SW480 (cell line): ENCODE results near the gene MBL2.

Experiments used
- DNase-seq: peaks from one replicate; pipeline ENCODE4 v3.0.0-alpha.2; 2016; ENCODE audit warnings: low spot score

The MBL2 gene

DNA sequence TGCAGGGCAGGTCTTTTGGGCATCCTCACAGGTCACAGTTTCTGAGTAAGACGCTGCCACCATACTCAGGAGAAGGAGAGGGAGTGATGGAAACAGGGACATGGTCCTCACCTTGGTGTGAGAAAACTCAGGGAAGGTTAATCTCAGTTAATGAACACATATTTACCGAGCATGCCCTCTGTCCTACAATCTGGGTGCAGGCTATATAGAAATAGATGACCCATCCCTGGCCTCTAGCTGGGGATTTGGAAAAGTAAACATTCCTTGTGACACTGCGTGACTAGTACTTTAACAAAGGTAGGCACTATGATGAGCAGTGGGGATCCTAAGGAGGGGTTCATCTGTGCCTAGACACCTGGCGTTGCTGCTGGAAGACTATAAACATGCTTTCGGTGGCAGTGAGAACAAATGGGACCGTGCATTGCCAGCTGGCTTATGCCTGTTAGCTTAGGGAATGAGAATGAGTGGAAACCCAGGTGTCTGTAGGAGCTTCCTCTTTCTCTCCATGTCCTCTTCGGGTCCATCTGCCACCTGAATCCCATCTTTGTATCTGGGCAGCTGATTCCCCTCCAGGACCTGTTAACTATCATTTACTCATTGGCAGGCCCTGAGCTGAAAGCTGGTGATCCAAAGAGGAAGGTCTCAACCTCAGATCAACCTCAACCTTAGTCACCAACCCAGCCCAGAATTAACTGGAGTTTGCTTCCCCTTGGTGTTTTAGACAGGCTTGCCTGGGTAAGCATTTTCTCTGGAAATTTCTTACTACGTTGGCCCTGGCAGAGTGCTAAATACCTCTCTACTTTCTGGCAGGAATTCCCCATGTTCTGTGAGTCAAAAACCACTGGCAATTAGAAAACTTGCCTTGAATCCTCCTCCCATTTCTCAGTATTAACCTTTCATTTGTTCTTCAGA, 794 bp downstream of the MBL2 start:
- DNase-seq = no peak

DNA sequence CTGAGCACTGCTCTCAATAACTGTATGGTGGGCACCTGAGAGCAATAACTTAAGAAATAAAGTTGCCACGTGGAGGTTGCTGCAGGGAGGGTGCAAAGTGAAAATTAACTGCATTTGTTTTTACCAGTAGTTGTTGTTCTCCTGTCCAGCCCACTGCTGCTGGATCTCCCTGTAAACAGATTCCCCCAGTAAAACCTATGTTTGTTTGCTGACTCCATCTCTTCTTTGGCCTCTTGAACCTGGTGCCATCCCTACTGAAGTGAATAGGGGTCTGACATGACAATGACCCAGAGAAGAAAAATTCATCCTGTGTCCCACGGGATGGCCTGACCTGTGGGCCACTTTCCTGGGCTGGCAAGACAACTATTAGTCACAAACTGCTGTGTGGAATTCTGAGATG, 1.7 kb downstream of the MBL2 start:
- no peak for DNase-seq

DNA sequence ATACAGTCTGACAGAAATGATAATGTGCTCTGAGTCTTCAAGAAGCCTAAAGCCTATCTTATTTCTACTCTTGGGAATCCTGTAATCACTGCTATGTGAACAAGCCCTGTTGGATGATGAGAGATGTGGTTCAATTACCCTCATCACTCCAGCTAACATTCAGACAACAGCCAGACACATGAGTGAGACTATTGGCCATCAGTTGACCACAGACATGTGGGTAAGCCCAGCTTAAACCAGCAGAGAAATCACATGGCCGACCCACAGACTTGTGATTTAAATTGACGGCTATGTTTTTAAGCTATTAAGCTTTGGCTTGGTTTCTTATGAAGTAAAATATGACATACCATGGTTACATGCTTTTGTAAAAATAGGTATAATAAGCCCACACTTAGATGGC, 2.6 kb downstream of the MBL2 start:
- no peak for DNase-seq

DNA sequence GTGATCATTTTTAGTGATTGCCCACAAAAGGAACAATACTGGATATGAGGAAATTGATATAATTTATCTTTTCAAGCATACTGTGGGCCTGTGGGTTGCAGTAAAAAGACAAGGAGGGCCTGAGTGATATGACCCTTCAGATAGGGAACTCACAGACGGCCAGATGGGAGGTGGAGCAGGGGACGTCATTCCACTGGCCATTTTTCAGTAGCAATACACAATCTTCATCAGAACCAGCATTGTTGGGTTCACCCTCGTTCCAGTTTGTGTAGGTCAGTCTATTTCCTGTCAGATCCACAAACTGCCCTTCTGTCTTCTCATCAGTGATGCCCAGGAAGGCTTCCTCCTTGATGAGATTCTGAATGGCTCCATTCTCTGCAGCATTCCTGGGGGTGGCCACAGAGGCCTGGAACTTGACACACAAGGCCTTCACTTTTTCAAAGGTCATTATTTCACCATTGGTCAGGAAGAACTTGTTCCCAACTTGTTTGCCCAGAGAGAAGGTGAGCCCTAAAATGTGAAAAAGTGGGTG, 4.5 kb downstream of the MBL2 start:
- DNase-seq = no peak

DNA sequence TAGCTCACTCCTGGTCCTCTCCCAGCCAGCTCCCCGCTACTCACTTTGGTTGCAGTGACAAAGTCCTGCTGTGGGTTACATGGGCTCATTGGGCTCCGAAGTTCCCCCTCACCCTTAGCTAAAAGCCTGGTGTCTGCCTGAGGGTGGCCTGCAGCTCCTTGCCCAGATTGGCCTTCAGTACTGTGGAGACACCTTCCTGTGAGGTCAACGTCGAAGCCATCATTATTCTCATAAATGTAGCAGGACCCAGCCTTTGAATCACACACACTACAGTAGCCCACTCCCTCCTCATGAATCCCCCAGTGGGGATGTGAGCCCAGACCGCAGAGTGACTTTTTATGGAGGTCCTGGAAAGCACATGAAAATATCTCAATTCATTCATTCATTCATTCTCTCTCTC, 10.5 kb downstream of the MBL2 start:
- DNase-seq = no peak

DNA sequence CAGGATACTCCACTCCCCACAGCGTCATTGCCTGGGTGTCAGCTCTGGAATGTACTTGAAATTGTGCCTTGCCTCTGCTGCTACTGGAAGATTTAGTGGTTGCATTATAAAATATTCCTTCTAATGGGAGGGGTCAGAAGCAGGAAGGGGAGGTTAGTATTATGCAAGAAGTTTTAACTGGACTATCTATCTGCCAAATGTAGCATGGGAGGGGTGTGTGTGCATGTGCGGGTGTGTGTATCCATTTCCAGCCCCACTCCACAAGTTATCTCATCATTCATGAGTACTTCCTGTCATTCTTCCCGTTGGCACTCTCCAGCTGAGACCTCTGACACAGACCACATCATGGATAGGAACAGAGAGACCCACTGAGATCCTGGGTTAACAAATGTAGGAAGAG, 13.4 kb downstream of the MBL2 start:
- no peak for DNase-seq

DNA sequence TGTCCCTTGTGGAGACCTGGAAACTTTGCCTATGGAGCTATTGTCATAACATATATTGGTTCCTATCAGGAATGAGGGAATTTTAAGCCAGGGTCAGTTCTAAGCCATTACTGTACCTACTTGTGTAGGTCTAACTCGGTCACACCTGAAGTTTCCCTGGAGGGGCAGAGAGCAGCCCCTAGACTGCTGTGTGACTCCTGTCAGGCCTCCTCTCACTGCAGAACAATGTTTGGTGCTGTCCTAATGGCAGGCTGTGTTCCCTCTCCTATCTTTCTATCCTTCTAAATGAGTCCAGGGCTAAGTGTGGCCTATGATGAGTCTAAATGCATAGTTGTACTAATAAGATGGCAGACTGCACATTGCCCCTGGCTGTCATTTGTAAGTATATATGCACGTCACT, 14.2 kb downstream of the MBL2 start:
- DNase-seq = no peak

DNA sequence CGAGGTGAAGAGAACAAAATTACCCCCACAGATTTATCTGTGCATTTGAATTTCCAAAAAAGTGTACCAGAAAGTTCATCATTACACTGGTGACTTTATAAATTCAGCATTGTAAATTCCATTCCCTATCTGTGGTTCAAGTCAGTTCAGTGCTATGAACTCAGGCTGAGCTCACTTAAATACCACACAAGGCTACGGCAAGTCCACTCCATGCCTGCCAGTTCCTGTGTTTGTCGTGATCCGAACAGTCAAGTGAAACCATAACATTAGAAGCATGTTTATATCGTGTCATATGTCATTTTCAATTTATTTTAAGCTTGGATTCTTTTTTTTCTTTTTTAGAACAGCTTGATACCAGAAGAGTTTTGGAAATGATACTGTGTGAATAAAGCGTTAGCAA, 14.8 kb downstream of the MBL2 start:
- no peak for DNase-seq

DNA sequence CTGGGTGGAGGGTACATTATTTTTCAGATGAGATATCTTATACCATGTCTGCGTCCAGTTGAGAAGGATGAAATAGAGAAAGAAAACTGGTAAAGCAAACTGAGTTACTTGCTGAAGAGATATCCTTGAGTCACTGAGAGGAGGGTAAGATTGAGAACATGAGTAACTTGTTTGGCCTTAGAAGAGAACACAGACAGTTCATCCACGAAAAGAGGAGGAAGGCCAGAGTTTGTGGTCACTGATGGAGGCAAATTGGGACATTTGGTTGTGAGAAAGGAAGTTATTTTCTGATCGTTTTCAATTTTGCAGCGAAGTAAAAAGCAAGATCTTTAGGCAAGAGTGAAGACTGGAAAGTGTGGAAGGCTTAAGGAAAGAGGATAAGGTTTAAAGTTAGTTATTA, 15.6 kb downstream of the MBL2 start:
- DNase-seq = no peak

DNA sequence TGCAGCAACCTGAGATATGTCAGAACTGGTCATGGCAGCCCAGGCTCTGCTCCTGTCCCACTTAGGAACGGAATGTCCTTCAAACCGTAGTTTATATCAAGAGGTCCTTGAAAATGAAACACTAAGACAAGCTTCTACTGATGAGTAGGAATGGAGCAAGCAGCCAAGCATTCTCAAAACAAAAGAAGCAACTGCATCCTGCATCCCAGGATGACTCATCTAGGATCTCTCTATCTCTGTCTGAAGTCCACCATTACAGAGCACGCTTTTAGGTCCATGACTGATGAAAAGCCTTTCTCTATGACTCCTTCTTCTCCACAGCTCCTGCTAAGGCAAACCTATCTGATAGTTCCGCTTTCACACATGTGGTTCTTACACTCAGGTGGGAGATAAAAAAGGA, 16.3 kb downstream of the MBL2 start:
- DNase-seq = no peak

DNA sequence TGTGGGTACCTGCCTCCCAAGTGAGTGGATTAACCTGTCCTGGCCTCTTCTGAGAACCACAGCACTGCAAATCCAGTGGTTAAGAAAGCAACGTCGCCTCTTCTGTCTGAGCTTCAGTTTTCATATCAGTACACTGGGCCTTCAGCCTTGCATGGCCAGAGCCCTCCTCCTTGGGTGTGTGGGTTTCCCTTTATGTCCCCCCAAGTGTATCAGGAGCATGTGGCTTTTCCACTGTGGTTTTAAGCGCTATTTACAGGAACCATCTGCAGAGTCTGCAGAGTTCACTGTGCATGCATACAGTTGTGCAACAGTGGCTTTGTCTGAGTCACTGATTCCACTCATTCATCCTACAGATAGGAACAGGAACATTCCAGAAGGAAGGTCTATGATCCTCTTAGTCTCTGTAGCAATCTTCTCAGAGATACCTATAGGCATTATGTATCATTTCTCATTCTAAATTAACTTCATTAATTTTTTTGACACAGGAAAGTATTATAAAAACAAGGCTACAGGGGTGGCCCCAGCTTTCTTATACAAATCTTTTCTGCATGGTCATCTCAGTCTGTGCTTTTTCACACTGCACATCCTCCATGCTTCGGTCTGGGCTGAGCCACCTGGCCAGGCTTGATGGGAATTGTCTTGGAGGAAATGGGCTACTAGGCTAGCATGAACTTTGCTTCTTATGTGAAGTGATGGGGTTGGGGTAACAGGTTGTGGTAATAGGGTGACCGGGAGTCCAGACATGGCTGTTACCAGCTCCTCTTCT, 17.1 kb downstream of the MBL2 start:
- DNase-seq = no peak

DNA sequence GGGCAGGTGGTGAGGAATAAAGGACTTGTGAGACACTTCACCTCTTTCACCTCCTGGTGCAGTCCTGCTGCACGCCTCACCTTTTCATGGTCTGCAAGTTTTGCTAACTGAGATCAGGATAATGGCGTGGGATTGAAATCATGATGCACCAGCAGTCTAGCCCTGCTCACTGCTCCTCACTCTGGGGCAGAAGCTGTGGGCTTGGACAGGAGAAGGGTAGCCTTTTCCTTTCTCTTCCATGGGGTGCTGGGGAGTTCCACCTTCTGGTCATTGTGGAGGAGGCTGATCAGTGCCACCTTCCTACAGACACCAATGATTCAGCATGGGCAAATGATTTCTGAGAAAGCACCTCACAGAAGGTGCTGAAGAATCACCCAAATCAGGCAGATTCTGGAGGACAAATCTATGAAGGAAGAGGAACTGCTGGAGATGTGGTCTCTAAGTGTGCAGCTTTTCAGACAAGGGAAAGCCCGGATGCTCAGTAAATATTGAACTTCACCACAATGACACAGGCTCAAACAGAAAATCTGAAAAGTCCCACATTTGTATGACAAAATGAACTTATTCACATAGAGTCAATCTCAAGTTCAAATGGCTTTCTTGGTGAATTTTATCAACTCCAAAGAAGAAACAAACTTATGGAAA, 19.7 kb downstream of the MBL2 start:
- no peak for DNase-seq

DNA sequence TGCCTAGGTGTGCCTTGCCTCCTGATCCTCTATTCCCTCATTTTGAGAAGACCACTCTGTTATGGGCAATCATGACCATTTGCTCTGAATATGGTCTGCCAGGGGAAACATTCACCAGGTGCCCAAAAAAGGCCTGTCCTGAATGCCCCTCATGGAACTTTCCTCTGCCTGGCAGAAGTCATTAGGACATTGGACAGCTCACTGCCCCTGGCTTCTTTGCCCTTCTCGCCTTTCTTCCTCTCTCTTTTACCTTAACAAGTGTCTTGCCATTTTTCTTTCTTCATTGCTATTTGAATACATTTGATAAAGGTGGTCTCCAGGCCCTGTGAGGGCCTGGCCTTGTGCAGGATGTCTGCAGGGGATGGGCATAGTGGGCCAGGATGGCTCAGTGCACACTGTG, 20.3 kb downstream of the MBL2 start:
- DNase-seq = no peak

DNA sequence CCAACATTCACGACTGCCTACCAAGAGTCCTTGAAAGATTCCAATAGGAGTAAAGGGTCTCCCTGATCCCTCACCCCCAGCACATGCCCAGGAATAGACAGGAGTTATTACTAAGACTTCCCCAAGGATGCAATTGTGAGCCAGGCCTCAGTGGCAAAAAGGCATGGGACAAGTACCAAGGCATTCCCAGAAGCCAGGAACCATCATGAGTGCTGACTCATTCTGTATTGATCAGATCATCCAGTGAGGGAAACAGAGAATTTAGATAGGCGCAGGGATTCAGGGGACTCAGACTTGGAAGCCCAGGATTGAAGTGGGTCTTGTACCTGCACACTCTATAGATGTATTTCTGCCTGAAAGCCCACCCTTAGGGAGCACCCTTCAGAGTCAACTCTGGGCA, 21.2 kb downstream of the MBL2 start:
- no peak for DNase-seq

DNA sequence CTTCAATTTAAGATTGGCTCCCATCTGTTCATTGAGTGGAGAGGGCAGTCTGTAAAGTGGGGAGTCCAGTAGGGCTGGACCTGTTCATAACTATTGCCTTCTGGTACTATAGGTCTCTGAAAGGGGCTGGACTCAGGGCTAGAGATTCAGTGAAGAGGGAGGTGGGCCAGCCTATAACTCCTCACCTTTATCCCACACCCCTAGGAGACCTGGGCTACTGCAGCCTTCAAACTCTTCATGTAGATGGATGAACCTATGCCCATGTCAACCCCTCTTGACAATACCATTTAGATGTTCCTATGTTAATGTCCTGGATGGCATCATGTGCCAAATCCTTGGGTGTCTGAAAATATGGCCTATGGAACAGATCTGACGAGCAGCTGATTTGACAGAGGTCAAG, 22.0 kb downstream of the MBL2 start:
- no peak for DNase-seq

DNA sequence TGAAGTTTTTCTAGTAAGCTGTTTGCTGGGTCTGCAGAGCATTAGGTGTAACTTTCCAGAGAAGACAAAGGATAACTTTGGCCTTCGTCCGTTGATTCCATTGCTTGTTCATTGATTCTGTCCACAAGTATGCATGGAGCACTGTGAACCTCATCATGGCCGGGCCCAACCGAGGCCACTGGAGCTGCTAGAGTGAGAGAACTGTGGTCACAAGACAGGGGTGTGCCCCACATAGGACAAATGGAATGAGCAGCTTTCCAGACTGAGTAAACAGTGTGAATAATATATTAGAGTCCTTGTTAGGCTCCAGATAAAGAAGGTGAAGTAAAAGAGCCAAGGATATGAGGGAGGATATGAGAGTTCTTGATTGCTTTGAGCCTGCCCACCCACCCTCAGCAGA, 24.9 kb downstream of the MBL2 start:
- DNase-seq = no peak

DNA sequence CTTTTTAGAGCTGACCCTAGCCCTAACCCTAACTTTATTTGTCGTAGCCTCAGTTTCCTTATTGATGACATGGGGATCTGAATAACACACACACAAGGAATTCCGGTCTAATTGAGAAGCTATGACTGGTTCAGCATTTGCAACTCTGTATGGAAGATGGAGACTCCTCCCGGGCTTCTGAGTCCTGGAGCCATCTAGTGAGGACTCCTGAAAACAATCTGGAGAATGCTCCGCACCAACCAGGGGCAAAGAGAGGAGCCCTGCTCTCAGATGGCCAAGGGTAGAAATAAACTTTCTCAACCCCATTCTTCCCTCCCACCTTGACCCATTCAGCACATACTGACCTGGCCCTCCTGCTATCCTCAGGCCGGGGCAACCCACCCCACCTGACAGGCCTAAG, 26.4 kb downstream of the MBL2 start:
- no peak for DNase-seq

DNA sequence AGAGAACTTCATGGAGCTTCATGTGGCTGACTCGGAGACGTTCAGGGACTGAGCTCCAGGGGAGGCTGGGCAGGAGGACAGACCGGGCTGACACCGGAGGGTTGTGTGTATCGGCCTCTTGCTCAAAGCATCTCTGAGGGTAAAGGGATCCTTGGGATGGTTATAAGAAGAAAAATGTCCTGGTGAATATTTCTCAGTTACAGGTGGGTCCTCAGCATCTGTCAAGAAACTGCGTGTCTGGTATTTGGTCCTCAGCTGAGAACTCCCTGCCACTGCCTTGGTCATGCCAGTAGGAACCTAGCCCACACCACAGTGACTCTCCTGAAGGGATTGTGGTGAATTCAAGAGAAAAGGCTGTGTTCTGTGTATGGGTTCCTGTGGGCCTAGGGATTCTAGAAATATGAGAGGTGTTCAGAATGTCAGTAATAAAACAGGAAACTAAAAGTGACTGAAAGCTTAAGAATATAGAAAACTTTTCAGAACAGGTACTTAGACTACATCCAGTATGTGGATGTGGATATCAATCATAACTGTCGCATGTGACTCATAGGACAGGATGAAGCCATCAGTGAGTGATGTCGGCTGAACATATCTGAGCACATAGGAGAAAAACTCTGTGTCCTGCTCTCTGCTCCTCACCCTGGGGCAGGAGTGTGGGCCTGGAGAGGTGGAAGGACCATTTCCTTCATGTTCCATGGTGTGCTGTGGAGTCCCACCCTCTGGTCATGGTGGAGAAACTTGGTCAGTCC, 28.4 kb downstream of the MBL2 start:
- DNase-seq = no peak

DNA sequence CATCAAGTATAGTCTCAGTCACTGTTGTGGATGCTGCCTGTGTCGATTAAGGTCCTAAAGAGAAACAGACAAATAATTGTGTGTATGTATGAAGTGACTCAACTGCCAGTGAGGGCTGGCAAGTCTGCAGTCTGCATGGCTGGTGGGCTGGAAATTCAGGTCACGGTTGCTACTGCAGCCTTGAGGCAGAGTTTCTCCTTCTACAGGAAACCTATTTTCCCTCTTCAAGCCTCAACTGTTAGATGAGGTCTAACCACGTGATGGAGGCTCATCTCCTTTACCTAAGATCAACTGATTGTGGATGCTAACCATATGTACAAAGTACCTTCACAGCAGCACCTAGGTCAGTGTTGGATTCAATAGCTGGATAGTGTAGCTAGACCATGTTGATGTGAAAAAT, 29.9 kb downstream of the MBL2 start:
- DNase-seq = no peak

DNA sequence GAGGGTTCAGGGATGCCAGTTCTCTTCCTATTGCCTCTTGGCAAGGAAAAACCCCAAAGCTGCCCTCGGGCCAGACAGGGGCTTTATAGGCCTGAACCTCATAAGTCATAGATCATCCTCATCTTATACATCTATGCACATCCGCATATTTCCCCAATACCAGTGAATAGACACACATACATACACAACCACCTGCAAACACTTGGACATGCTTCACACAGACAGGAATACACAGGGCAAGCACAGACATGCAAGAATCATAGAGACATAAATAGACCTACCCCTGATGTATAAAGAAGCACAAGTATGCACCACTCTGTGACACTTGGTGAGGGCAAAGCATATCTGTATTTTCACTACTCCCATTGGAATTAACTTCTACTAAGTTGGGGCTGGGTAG, 30.7 kb downstream of the MBL2 start:
- no peak for DNase-seq

DNA sequence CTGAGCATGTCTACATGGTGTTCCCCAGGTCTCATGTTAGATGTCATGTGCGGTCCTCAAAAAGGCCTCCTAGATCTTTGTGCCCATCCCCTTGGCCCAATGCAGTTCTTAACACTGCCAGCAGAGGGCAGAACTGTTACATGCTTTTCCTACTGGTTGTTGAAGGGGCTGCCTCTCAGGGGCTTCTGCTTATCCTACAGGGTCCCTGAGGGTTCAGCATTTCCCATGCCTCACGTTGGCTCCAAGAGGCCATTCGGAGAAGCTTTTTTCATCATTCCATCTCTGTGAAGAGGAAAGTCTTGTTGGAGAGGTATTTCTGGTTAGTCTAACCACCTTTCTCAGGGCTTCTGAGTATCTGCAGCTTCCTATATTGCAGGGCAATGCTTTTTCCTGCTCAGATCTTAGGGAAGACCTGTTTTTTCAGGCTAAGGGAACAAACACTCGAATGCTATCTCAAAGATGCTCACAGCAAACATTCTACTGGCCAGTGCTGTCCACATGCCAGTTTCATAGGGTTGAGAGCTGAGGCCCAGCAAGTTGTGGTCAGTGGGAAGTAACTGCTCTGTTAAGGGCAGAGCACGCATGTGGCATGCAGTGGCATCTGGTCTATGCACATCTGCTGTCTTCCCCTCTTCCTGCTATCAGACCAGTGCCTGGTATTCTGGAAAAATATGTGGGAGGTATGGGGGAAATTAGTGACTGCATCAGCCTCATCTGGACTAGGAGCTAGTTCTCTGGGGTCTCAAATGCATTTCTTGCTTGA, 31.5 kb downstream of the MBL2 start:
- peak; percentile 21 for DNase-seq
